ENCODE data around the gene LBHD1.

The LBHD1 gene

DNA sequence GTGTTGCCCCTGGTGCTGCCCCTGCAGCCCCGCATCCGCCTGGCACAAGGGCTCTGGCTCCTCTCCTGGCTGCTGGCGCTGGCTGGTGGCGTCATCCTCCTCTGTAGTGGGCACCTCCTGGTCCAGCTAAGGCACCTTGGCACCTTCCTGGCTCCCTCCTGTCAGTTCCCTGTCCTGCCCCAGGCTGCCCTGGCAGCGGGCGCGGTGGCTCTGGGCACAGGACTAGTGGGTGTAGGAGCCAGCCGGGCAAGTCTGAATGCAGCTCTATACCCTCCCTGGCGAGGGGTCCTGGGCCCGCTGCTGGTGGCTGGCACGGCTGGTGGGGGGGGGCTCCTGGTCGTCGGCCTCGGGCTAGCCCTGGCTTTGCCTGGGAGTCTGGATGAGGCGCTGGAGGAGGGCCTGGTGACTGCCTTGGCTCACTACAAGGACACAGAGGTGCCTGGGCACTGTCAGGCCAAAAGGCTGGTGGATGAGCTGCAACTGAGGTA lies 58.7 kb downstream of the LBHD1 start:
- no peak for DNase-seq
